ENCODE results near the gene CTDSPL. TPM values are rescaled to one million over a fixed set of nuclear protein-coding genes. Genes with fewer than 3 reads are reported as not detected.

Gene CTDSPL
- total RNA-seq, 4 donors from 2014 or later: 39.8 to 105 (median 56.2) TPM

DNA sequence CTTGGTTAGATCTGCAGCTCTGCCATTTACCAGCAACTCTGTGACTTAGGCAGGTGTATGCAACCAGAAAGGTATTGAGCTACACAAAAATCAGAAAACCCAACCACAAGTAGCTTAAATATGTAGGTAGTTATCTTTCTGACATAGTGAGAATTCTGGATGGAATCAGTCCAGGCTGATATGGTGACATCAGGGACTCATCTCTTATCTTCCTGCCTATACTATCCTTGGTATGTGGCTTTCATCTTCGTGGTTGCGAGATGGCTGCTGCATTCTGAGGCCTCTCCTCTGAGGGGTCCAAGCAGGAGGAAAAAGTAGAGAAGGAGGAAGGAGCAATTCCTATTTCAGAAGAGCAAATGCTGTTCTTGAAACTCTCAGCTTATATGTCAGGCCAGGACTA, 40.0 kb downstream of the CTDSPL start:
- Histone ChIP-seq H3K27ac (no peak overlapping the region), H3K36me3 (no peaks in the 10 kb centered on the region), H3K4me3 (no peak overlapping the region), H3K27me3 (no peaks in the 10 kb centered on the region), H3K9me3 (no peaks in the 10 kb centered on the region), H3K4me1 (peaks cover 14 to 47% (median 19%) of the 10 kb centered on the region in 4 donors)
- TF ChIP-seq POLR2A (IDR thresholded peaks at IDR 0.05) (no peak), EP300 (IDR thresholded peaks at IDR 0.05; ENCODE audit: low read depth) (no peak), POLR2AphosphoS5 (IDR thresholded peaks at IDR 0.05) (no peak)
- TF ChIP-seq, protein P1, sequence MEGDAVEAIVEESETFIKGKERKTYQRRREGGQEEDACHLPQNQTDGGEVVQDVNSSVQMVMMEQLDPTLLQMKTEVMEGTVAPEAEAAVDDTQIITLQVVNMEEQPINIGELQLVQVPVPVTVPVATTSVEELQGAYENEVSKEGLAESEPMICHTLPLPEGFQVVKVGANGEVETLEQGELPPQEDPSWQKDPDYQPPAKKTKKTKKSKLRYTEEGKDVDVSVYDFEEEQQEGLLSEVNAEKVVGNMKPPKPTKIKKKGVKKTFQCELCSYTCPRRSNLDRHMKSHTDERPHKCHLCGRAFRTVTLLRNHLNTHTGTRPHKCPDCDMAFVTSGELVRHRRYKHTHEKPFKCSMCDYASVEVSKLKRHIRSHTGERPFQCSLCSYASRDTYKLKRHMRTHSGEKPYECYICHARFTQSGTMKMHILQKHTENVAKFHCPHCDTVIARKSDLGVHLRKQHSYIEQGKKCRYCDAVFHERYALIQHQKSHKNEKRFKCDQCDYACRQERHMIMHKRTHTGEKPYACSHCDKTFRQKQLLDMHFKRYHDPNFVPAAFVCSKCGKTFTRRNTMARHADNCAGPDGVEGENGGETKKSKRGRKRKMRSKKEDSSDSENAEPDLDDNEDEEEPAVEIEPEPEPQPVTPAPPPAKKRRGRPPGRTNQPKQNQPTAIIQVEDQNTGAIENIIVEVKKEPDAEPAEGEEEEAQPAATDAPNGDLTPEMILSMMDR (IDR thresholded peaks at IDR 0.05): no peak
- in situ Hi-C loops (cut with MboI; ENCODE audit: low pct_ligation_motif_present in 1 of 4, low pct_unique_long_range_greater_than_20kb in 1 of 4, low sequenced_read_pairs in 3 of 4) (no loop called here), intact Hi-C loops (cut with DNase I; ENCODE audit: low total_unique reads) (no loop called here)
- no peak for DNase-seq
- WGBS, 2 donors (ENCODE audit: low coverage in 1 of 2): 58 to 81% methylated on average over 2 of the region's 2 CpGs

DNA sequence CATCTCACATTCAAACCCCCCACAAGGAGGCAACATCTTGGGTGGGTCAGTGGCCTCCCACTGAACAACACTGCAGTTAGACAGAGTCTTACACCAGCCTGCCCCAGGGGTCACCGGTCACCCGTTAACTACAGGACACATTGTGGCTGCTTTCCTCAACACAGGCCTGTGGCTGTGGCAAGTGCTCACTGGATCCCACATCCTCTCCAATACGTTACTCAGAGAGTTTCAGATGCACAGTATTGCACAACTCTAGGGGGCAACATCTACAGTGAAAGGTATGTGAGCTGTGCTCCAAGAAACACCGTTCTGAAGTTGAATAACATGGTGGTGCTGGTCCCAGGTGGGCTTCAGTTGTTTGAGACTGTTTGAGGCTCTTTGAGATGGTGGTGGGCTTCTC, 41.0 kb downstream of the CTDSPL start:
- WGBS, 2 donors (ENCODE audit: low coverage in 1 of 2): 79% methylated on average over 4 of the region's 4 CpGs; no CpG with 5 or more reads in 1 of the 2 donors
- peaks cover 17 to 49% (median 23%) of the 10 kb centered on the region in 4 donors for H3K4me1 ChIP-seq
- in situ Hi-C loops (cut with MboI; ENCODE audit: low pct_ligation_motif_present in 1 of 4, low pct_unique_long_range_greater_than_20kb in 1 of 4, low sequenced_read_pairs in 3 of 4) (no loop called here), intact Hi-C loops (cut with DNase I; ENCODE audit: low total_unique reads) (no loop called here)
- no peak overlapping the region for H3K27ac ChIP-seq
- H3K4me3 ChIP-seq: no peak overlapping the region
- no peaks in the 10 kb centered on the region for H3K36me3 ChIP-seq
- TF ChIP-seq, protein P1 (IDR thresholded peaks at IDR 0.05): no peak
- TF ChIP-seq POLR2AphosphoS5 (IDR thresholded peaks at IDR 0.05) (no peak), POLR2A (IDR thresholded peaks at IDR 0.05) (no peak), EP300 (IDR thresholded peaks at IDR 0.05; ENCODE audit: low read depth) (no peak)
- H3K27me3 ChIP-seq: no peaks in the 10 kb centered on the region
- no peaks in the 10 kb centered on the region for H3K9me3 ChIP-seq
- no peak for DNase-seq

DNA sequence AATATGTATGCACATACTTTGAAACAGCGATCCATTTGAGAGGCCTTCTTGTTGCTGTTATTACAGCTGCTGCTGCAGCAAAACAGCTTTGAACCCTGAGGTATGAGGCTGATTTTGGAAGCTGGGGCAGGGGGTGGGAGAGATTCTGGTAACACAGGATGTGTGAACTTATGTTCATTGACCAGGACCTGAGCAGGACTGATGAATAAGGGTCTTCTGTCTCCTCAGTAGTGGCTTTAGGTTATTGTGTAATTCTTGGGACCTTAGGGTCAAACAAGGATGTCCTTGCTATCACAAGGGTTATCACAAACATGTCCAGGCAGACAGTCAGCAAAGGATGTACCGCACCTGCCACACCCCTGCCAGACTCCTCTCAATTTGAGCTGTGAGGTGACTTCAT, 41.6 kb downstream of the CTDSPL start:
- TF ChIP-seq POLR2A (IDR thresholded peaks at IDR 0.05): no peak
- TF ChIP-seq, protein P1 (IDR thresholded peaks at IDR 0.05): no peak
- no peak for TF ChIP-seq POLR2AphosphoS5 (IDR thresholded peaks at IDR 0.05)
- no peak for TF ChIP-seq EP300 (IDR thresholded peaks at IDR 0.05; ENCODE audit: low read depth)
- in situ Hi-C loops (cut with MboI; ENCODE audit: low pct_ligation_motif_present in 1 of 4, low pct_unique_long_range_greater_than_20kb in 1 of 4, low sequenced_read_pairs in 3 of 4): no loop called here
- H3K27me3 ChIP-seq: no peaks in the 10 kb centered on the region
- WGBS, 2 donors (ENCODE audit: low coverage in 1 of 2): 90% methylated on average over 2 of the region's 2 CpGs; no CpG with 5 or more reads in 1 of the 2 donors
- intact Hi-C loops (cut with DNase I; ENCODE audit: low total_unique reads): no loop called here
- no peaks in the 10 kb centered on the region for H3K9me3 ChIP-seq
- H3K27ac ChIP-seq: no peak overlapping the region
- no peak for DNase-seq
- no peak overlapping the region for H3K4me3 ChIP-seq
- H3K36me3 ChIP-seq: no peaks in the 10 kb centered on the region
- peaks cover 17 to 48% (median 23%) of the 10 kb centered on the region in 4 donors for H3K4me1 ChIP-seq

DNA sequence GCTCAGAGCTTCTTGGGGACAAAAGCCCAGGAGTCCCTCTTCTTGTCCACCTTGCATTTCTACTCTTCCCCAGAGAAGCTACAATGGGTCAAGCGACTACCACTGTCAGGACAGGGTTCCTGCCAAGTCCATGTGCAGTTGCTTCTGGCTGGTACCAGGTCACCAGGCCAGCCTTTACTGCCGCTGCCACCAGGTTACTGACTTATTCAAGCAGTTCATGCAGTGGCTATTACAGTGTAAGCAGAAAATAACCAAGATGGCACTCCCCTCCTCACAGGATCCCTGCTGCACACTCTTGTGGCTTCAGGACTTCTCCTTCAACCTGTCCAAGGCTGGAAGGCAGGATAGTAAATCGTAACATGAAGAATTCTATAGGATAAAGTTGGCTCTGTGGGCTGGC, 42.1 kb downstream of the CTDSPL start:
- intact Hi-C loops (cut with DNase I; ENCODE audit: low total_unique reads): no loop called here
- Histone ChIP-seq H3K4me3 (no peak overlapping the region), H3K27ac (no peak overlapping the region), H3K27me3 (no peaks in the 10 kb centered on the region), H3K36me3 (no peaks in the 10 kb centered on the region), H3K9me3 (no peaks in the 10 kb centered on the region), H3K4me1 (peaks cover 17 to 44% (median 23%) of the 10 kb centered on the region in 4 donors)
- no peak for DNase-seq
- TF ChIP-seq EP300 (IDR thresholded peaks at IDR 0.05; ENCODE audit: low read depth): no peak
- no peak for TF ChIP-seq POLR2A (IDR thresholded peaks at IDR 0.05)
- TF ChIP-seq, protein P1 (IDR thresholded peaks at IDR 0.05): no peak
- in situ Hi-C loops (cut with MboI; ENCODE audit: low pct_ligation_motif_present in 1 of 4, low pct_unique_long_range_greater_than_20kb in 1 of 4, low sequenced_read_pairs in 3 of 4): no loop called here
- 73% methylated on average over 3 of the region's 3 CpGs; no CpG with 5 or more reads in 1 of the 2 donors for WGBS, 2 donors (ENCODE audit: low coverage in 1 of 2)
